ENCODE data around the gene PSMD1.
A peak's percentile ranks its signal among the peaks of the same experiment; 100 is the strongest.

DNA sequence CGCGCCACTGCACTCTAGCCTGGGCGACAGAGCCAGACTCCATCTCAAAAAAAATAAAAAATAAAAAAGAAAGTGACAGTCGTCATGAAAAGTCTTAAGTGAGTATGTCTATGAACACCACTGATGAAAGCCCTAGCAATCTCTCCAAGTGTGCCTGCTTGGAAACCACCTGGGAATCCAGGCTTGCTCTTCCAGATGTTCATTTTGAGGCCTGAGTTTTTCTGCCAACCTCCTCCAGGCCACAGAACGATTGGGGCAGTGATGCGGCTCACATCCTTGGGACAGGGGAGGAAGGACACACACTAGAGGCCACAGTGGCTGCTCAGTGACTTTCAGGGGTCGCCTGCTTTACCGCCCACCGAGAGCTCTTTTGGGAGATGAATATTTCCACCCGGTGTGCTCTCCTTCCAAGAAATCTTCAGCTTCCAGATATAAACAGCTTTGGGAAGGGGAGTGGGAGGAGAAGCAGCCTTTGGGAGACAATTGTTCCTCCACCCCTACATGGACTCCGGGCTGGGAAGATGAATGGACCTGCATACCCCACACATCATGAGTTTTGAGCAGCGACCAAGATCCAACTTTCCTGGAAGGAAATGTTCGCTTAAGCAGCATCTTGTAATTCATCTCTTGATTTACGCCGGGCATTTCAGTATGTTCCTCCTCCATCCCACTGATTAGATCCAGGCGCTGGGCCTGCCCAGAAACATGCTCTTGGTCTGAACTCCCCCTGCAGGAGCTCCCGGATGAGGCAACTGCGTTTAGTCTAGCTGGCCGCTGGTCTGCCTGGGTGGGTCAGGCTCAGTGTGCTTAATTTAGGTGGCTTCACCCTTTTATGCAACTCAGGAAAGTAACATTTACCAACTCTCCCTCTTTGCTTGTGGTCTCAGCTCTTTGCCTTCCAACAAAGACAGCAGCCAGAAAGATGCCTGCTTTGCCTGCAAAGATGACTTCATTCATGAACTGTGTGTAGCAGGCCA, 135.5 kb downstream of the PSMD1 start:
- TF ChIP-seq, protein P1, sequence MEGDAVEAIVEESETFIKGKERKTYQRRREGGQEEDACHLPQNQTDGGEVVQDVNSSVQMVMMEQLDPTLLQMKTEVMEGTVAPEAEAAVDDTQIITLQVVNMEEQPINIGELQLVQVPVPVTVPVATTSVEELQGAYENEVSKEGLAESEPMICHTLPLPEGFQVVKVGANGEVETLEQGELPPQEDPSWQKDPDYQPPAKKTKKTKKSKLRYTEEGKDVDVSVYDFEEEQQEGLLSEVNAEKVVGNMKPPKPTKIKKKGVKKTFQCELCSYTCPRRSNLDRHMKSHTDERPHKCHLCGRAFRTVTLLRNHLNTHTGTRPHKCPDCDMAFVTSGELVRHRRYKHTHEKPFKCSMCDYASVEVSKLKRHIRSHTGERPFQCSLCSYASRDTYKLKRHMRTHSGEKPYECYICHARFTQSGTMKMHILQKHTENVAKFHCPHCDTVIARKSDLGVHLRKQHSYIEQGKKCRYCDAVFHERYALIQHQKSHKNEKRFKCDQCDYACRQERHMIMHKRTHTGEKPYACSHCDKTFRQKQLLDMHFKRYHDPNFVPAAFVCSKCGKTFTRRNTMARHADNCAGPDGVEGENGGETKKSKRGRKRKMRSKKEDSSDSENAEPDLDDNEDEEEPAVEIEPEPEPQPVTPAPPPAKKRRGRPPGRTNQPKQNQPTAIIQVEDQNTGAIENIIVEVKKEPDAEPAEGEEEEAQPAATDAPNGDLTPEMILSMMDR (IDR thresholded peaks at IDR 0.05) = peak; percentile 38
- TF ChIP-seq ZFX (IDR thresholded peaks at IDR 0.05; ENCODE audit: borderline replicate concordance) = no peak
